IMR-90 (cell line): ENCODE data around the gene SPPL2C. TPM values are rescaled to one million over a fixed set of nuclear protein-coding genes. Genes with fewer than 3 reads are reported as not detected.

Experiments
- ATAC-seq: fragments of 200-7000 bp; cut with Tn5 transposase; 2 replicates; pipeline ENCODE4 v1.9.1; 2020; ENCODE audit warnings: low read depth, mild to moderate bottlenecking, moderate library complexity
- BruUV-seq: library from RNA; stranded (reverse); fragments of 400-500 nt; replicated peaks from 2 replicates; lab custom pipeline; 2021; lab: Mats Ljungman, UMichigan
- CTCF ChIA-PET: fragments of 300-600 bp; formaldehyde crosslinking; extraction: SDS; loops from one replicate; lab custom pipeline; 2021; ENCODE audit warnings: antibody characterized with exemption; lab: Yijun Ruan, JAX
- POLR2A ChIA-PET: fragments of 300-600 bp; sonication (Branson Sonifier 250); formaldehyde crosslinking; loops from one replicate; lab custom pipeline; 2022; ENCODE audit warnings: antibody characterized with exemption; ENCODE audit not compliant: unreplicated experiment; lab: Charles Lee
- DNase-seq: peaks from one replicate; pipeline ENCODE4 v3.0.0; 2013
- H2AFZ ChIP-seq: replicated peaks from 2 replicates; pipeline ENCODE3; 2013; ENCODE audit warnings: low read length, mild to moderate bottlenecking; ENCODE audit not compliant: poor library complexity
- H2AK5ac ChIP-seq: 2 replicates; pipeline ENCODE4 v1.6.1; 2013; ENCODE audit warnings: low read depth, low read length, inconsistent platforms
- H2AK9ac ChIP-seq: replicated peaks from 2 replicates; pipeline ENCODE3; 2013; ENCODE audit warnings: mild to moderate bottlenecking, low read depth, low read length, moderate library complexity; ENCODE audit not compliant: poor library complexity
- H2BK120ac ChIP-seq: 2 replicates; pipeline ENCODE4 v1.6.1; 2013; ENCODE audit warnings: low read depth, low read length, inconsistent platforms
- H2BK15ac ChIP-seq: 3 replicates; pipeline ENCODE4 v1.6.1; 2013; ENCODE audit warnings: low read depth, low read length, inconsistent platforms
- H2BK20ac ChIP-seq: 2 replicates; pipeline ENCODE4 v1.6.1; 2013; ENCODE audit warnings: low read depth, mild to moderate bottlenecking, inconsistent platforms, low read length, moderate library complexity
- H2BK5ac ChIP-seq: 2 replicates; pipeline ENCODE4 v1.6.1; 2013; ENCODE audit warnings: mild to moderate bottlenecking, low read depth, low read length, inconsistent platforms; ENCODE audit not compliant: poor library complexity, severe bottlenecking
- H3K14ac ChIP-seq: replicated peaks from 2 replicates; pipeline ENCODE4 v1.6.1; 2013; ENCODE audit warnings: low read depth, low read length, inconsistent platforms
- H3K18ac ChIP-seq: 2 replicates; pipeline ENCODE4 v1.6.1; 2013; ENCODE audit warnings: low read depth, low read length, control low read depth
- H3K23ac ChIP-seq: 2 replicates; pipeline ENCODE4 v1.6.1; 2013; ENCODE audit warnings: low read depth, low read length, inconsistent platforms
- H3K27ac ChIP-seq: 2 replicates; pipeline ENCODE4 v1.5.1; 2013; ENCODE audit warnings: mild to moderate bottlenecking, control low read depth, low read length; ENCODE audit not compliant: insufficient read depth
- H3K27me3 ChIP-seq: 2 replicates; pipeline ENCODE4 v1.6.1; 2013; ENCODE audit warnings: low read length; ENCODE audit not compliant: control insufficient read depth, insufficient read depth
- H3K36me3 ChIP-seq: 2 replicates; pipeline ENCODE4 v1.6.1; 2013; ENCODE audit warnings: low read length, mixed read lengths; ENCODE audit not compliant: control insufficient read depth, insufficient read depth
- H3K4ac ChIP-seq: 2 replicates; pipeline ENCODE4 v1.6.1; 2013; ENCODE audit warnings: low read depth, low read length, inconsistent platforms
- H3K4me1 ChIP-seq: 2 replicates; pipeline ENCODE4 v1.6.1; 2013; ENCODE audit warnings: low read length, mixed read lengths; ENCODE audit not compliant: control insufficient read depth, insufficient read depth
- H3K4me2 ChIP-seq: 2 replicates; pipeline ENCODE4 v1.6.1; 2013; ENCODE audit warnings: low read depth, mild to moderate bottlenecking, control low read depth, low read length, moderate library complexity
- H3K4me3 ChIP-seq: 2 replicates; pipeline ENCODE4 v1.5.1; 2013; ENCODE audit warnings: low read depth, mild to moderate bottlenecking, control low read depth, low read length, moderate library complexity; ENCODE audit not compliant: insufficient read depth
- H3K56ac ChIP-seq: 2 replicates; pipeline ENCODE4 v1.6.1; 2013; ENCODE audit warnings: low read length, inconsistent platforms; ENCODE audit not compliant: insufficient read depth; ENCODE audit errors: extremely low read depth
- H3K79me1 ChIP-seq, 2 experiments: 2 replicates each; pipeline ENCODE4 v1.6.1; 2013; ENCODE audit warnings: low read length in 2 of 2, inconsistent platforms in 1 of 2, low read depth in 1 of 2
- H3K9ac ChIP-seq: 2 replicates; pipeline ENCODE4 v1.6.1; 2013; ENCODE audit warnings: low read depth, low read length, control low read depth
- H3K9me1 ChIP-seq: 2 replicates; pipeline ENCODE4 v1.6.1; 2013; ENCODE audit warnings: low read length, inconsistent platforms; ENCODE audit not compliant: insufficient read depth
- H3K9me3 ChIP-seq: 2 replicates; pipeline ENCODE4 v1.6.1; 2013; ENCODE audit warnings: low read length; ENCODE audit not compliant: control insufficient read depth, insufficient read depth
- H4K20me1 ChIP-seq: 2 replicates; pipeline ENCODE4 v1.6.1; 2013; ENCODE audit warnings: low read length, inconsistent platforms; ENCODE audit not compliant: insufficient read depth
- H4K5ac ChIP-seq: 2 replicates; pipeline ENCODE4 v1.6.1; 2013; ENCODE audit warnings: mild to moderate bottlenecking, low read depth, low read length, control low read depth
- H4K8ac ChIP-seq, 2 experiments: 2 replicates each; pipeline ENCODE4 v1.6.1; 2013; ENCODE audit warnings: low read depth in 2 of 2, low read length in 2 of 2, control low read depth in 1 of 2, inconsistent platforms in 1 of 2
- H4K91ac ChIP-seq: 2 replicates; pipeline ENCODE4 v1.6.1; 2013; ENCODE audit warnings: low read depth, low read length, inconsistent platforms; ENCODE audit not compliant: insufficient read depth
- CEBPB ChIP-seq: IDR thresholded peaks from 2 replicates; pipeline ENCODE4 v1.6.1; 2012; ENCODE audit warnings: low read depth, low read length, improper control_type of control experiment
- MAFK ChIP-seq: IDR thresholded peaks from 2 replicates; pipeline ENCODE4 v1.6.1; 2012; ENCODE audit warnings: low read depth, low read length, improper control_type of control experiment
- RCOR1 ChIP-seq: IDR thresholded peaks from 2 replicates; pipeline ENCODE4 v1.6.1; 2012; ENCODE audit warnings: mild to moderate bottlenecking, low read length, improper control_type of control experiment; ENCODE audit not compliant: insufficient replicate concordance
- SMC3 ChIP-seq: fragments of 150-350 bp; IDR thresholded peaks from 2 replicates; pipeline ENCODE4 v1.6.1; 2016; ENCODE audit warnings: low read depth, mild to moderate bottlenecking, antibody characterized with exemption, low read length, moderate library complexity
- WGBS, 2 experiments: methylation state at CpG; one replicate each; pipeline versions ENCODE4 v1.1.5 to v1.1.7; 2013; ENCODE audit warnings: missing lambda C conversion rate in 2 of 2; ENCODE audit not compliant: insufficient read length in 1 of 2; ENCODE audit errors: extremely low coverage in 2 of 2; 5-methylcytosine and 5-hydroxymethylcytosine counted together
- dilution Hi-C: fragments of 300-500 bp; cut with HindIII; formaldehyde crosslinking; loops from one replicate; pipeline ENCODE4 v1.14.3; 2018; ENCODE audit warnings: low sequenced_read_pairs; ENCODE audit not compliant: unreplicated experiment
- in situ Hi-C: fragments of 300-500 bp; cut with MboI; formaldehyde crosslinking; loops from 3 replicates; pipeline ENCODE4 v1.14.3; 2019; ENCODE audit warnings: low sequenced_read_pairs, inconsistent platforms, mixed read lengths
- intact Hi-C: fragments of 100-400 bp; cut with micrococcal nuclease; formaldehyde crosslinking; loops from 2 replicates; pipeline ENCODE4 v1.10.0; 2022
- polyA plus RNA-seq, 3 experiments: library from polyadenylated mRNA; depleted of rRNA; stranded (reverse); fragments of >200 nt; gene quantifications; 2 replicates each; pipeline ENCODE4 v1.2.3, GENCODE V29; 2012; ENCODE audit warnings: low replicate concordance in 1 of 3
- total RNA-seq: library from RNA; depleted of rRNA; stranded (reverse); fragments of >200 nt; gene quantifications from 2 replicates; pipeline ENCODE4 v1.2.3, GENCODE V29; 2012

Gene SPPL2C
- total and polyA plus RNA-seq, 2 of the 4 experiments (the other 2 are of a cell fraction) = not detected

DNA sequence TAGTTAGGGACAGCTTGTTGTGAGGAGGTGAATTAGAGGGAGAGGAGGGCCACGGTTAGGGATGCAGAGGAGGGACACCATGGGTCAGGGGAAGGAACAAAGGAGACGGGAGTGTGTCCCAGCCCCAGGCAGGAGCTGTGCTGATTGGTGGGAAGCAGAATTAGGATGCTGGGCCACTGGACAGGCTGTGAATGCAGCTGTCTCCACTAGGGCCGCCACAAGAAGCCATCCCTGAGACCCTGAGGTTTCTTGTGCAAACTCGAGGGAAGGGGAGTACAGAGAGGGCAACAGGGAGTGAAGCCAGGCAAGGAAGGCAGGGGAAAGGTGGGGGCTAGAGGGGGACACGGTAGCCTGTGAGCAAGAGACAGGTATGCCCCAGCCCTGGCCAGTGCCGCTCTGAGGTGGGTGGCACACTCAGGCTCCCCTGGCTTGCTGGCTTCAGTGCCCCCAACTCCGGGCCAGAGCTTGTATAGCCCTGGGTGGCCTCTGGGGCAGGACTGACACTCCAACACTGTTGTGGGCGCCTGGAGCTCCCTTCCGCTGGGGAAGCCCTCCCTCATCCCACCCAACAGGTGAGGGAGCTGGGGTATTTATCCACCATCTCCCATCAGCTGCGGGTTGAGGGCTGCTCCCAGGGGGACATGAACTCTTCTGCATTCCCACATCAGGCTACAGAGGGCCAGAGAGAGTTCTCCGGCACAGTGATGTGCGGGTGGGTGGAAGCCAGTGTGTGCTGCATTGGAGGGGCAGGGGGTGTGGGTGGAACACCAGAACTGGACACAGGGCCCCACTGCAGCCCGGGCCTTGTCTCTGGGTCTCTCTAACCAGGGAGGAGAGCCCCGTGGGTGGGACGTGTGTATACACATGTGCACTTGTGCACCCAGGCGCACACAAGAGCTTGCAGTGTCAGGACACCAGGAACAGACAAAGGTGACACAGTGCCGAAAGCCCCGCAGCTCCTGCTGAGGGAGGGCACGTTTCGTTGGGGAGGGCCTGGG, 8.3 kb upstream of the SPPL2C start:
- Histone ChIP-seq H3K4ac (no peak overlapping the region), H2AK5ac (no peak overlapping the region), H2AFZ (peak overlapping the region; percentile 32), H2BK120ac (no peak overlapping the region), H4K5ac (no peak overlapping the region), H4K8ac (no peak overlapping the region), H4K91ac (no peak overlapping the region), H4K20me1 (no peaks in the 10 kb centered on the region), H2AK9ac (no peak overlapping the region), H3K79me1 (no peaks in the 10 kb centered on the region), H3K56ac (no peak overlapping the region), H2BK5ac (no peak overlapping the region), H3K9ac (no peak overlapping the region), H3K4me1 (no peaks in the 10 kb centered on the region), H3K18ac (no peak overlapping the region), H3K4me2 (no peak overlapping the region), H3K4me3 (no peak overlapping the region), H2BK20ac (no peak overlapping the region), H3K9me1 (no peaks in the 10 kb centered on the region), H3K14ac (no peak overlapping the region), H3K9me3 (no peaks in the 10 kb centered on the region), H3K27ac (no peak overlapping the region), H3K36me3 (no peaks in the 10 kb centered on the region), H3K27me3 (peaks cover 12% of the 10 kb centered on the region), H2BK15ac (no peak overlapping the region), H3K23ac (no peak overlapping the region)
- in situ Hi-C loops = loop anchor here (25.0 kb wide), 1 partner anchor 424 kb away; no protein-coding TSS in a partner anchor
- dilution Hi-C loops = no loop called here
- intact Hi-C loops = loop anchor here (10.0 kb wide), 1 partner anchor 622 kb away; no protein-coding TSS in a partner anchor
- TF ChIP-seq MAFK = no peak
- TF ChIP-seq CEBPB = no peak
- TF ChIP-seq SMC3 = no peak
- TF ChIP-seq RCOR1 = no peak
- ChIA-PET CTCF (no interaction called here), POLR2A (no interaction called here)
- no TSS peak for BruUV-seq
- no peak for DNase-seq
- WGBS, 2 experiments = 13% methylated on average over 4 of the region's 20 CpGs; no CpG with 5 or more reads in 1 of the 2 experiments
- no peak for ATAC-seq
